B cell (primary cell): Measurements from ENCODE around the gene LARGE1. TPM values are rescaled to one million over a fixed set of nuclear protein-coding genes. Genes with fewer than 3 reads are reported as not detected.

ENCODE experiments used
- ATAC-seq: fragments of 200-7000 bp; cut with Tn5 transposase; one replicate; pipeline ENCODE4 v1.10.0; 2021; ENCODE audit warnings: low read depth, mild to moderate bottlenecking, moderate number of reproducible peaks, moderate library complexity
- CTCF ChIA-PET: fragments of 350-600 bp; sonication (Branson Sonifier 250); formaldehyde crosslinking; loops from one replicate; lab custom pipeline; 2021; ENCODE audit warnings: antibody characterized with exemption, inconsistent platforms; lab: Charles Lee
- POLR2A ChIA-PET: fragments of 350-600 bp; sonication (Branson Sonifier 250); formaldehyde crosslinking; loops from one replicate; lab custom pipeline; 2021; ENCODE audit warnings: antibody characterized with exemption; lab: Charles Lee
- DNase-seq: peaks from one replicate; pipeline ENCODE4 v3.0.0; 2013
- H2AFZ ChIP-seq: 2 replicates; pipeline ENCODE4 v1.6.1; 2012; ENCODE audit warnings: mild to moderate bottlenecking, low read depth, low read length; ENCODE audit not compliant: insufficient read depth, poor library complexity, severe bottlenecking
- H3K27ac ChIP-seq, 2 donors: 1 replicate in 1 of 2; 2 replicates in 1 of 2; pipeline ENCODE4 v1.5.1; 2012 to 2013; ENCODE audit warnings: low read length in 2 of 2, mild to moderate bottlenecking in 2 of 2, moderate library complexity in 1 of 2
- H3K27me3 ChIP-seq, 4 experiments: fragments of 200-600 bp in 1 of 4; sonication (generic) in 1 of 4; replicated peaks in 1 of 4; 1 replicate in 2 of 4; 2 replicates in 2 of 4; pipeline versions ENCODE4 v1.6.1 to v1.7.0; 2013 to 2016; ENCODE audit warnings: low read length in 3 of 4, mild to moderate bottlenecking in 2 of 4, mixed read lengths in 1 of 4, moderate library complexity in 1 of 4; ENCODE audit not compliant: insufficient read depth in 4 of 4, control insufficient read depth in 3 of 4; ENCODE audit errors: control extremely low read depth in 1 of 4
- H3K36me3 ChIP-seq, 2 experiments: replicated peaks in 1 of 2; 1 replicate in 1 of 2; 2 replicates in 1 of 2; pipeline versions ENCODE4 v1.6.1 to v1.7.1; 2013; ENCODE audit warnings: low read length in 1 of 2; ENCODE audit not compliant: insufficient read depth in 2 of 2, control insufficient read depth in 1 of 2; ENCODE audit errors: control extremely low read depth in 1 of 2, extremely low read depth in 1 of 2
- H3K4me1 ChIP-seq, 2 donors: fragments of 200-600 bp in 1 of 2; sonication (generic) in 1 of 2; 1 replicate in 1 of 2; 2 replicates in 1 of 2; pipeline versions ENCODE4 v1.5.1 to v1.6.1; 2013 to 2017; ENCODE audit warnings: low read length in 2 of 2; ENCODE audit not compliant: control insufficient read depth in 2 of 2, insufficient read depth in 2 of 2
- H3K4me2 ChIP-seq: replicated peaks from 2 replicates; pipeline ENCODE3; 2012; ENCODE audit warnings: mild to moderate bottlenecking, low read depth, low read length; ENCODE audit not compliant: poor library complexity, severe bottlenecking
- H3K4me3 ChIP-seq, 5 experiments: fragments of 200-600 bp in 1 of 5; sonication (generic) in 1 of 5; 1 replicate in 3 of 5; 2 replicates in 2 of 5; pipeline versions ENCODE4 v1.5.1 to v1.7.0; 2011 to 2016; ENCODE audit warnings: low read length in 4 of 5, mild to moderate bottlenecking in 4 of 5, low read depth in 2 of 5, control low read depth in 1 of 5, moderate library complexity in 1 of 5; ENCODE audit not compliant: insufficient read depth in 1 of 5; ENCODE audit errors: control extremely low read depth in 1 of 5, extremely low read depth in 1 of 5
- H3K79me2 ChIP-seq: fragments of 200-600 bp; sonication (generic); one replicate; pipeline ENCODE4 v1.6.0; 2016; ENCODE audit warnings: low read length; ENCODE audit not compliant: control insufficient read depth, insufficient read depth
- H3K9ac ChIP-seq: fragments of 200-600 bp; sonication (generic); 2 replicates; pipeline ENCODE4 v1.6.1; 2017; ENCODE audit warnings: mild to moderate bottlenecking, low read length, moderate library complexity
- H3K9me3 ChIP-seq, 3 donors: one replicate each; pipeline versions ENCODE4 v1.6.1 to v1.7.1; 2013; ENCODE audit warnings: low read length in 2 of 3; ENCODE audit not compliant: control insufficient read depth in 2 of 3, insufficient read depth in 1 of 3; ENCODE audit errors: control extremely low read depth in 1 of 3
- H4K20me1 ChIP-seq: 2 replicates; pipeline ENCODE4 v1.6.0; 2012; ENCODE audit warnings: mild to moderate bottlenecking, low read length; ENCODE audit not compliant: insufficient read depth, control insufficient read depth, poor library complexity, severe bottlenecking
- H3K27ac Mint-ChIP-seq: one replicate; pipeline ENCODE4 v1.8.0; 2021; ENCODE audit warnings: mixed read lengths
- H3K27me3 Mint-ChIP-seq: one replicate; pipeline ENCODE4 v1.8.0; 2021; ENCODE audit warnings: mixed read lengths
- H3K4me1 Mint-ChIP-seq: one replicate; pipeline ENCODE4 v1.8.0; 2021; ENCODE audit warnings: mixed read lengths
- H3K4me3 Mint-ChIP-seq: one replicate; pipeline ENCODE4 v1.8.0; 2021; ENCODE audit warnings: mixed read lengths
- H3K9me3 Mint-ChIP-seq: one replicate; pipeline ENCODE4 v1.8.0; 2022; ENCODE audit warnings: mixed read lengths; ENCODE audit not compliant: insufficient read depth
- EZH2 ChIP-seq: IDR thresholded peaks from 2 replicates; pipeline ENCODE4 v1.6.1; 2012; ENCODE audit warnings: borderline replicate concordance, low read depth, mild to moderate bottlenecking, moderate library complexity, low read length; ENCODE audit not compliant: insufficient read depth, poor library complexity, severe bottlenecking
- WGBS: methylation state at CpG from one replicate; pipeline ENCODE4 v1.1.5; 2013; ENCODE audit warnings: missing lambda C conversion rate; ENCODE audit not compliant: insufficient coverage; 5-methylcytosine and 5-hydroxymethylcytosine counted together
- intact Hi-C: fragments of 100-400 bp; cut with micrococcal nuclease; formaldehyde crosslinking; loops from one replicate; pipeline ENCODE4 v1.10.0; 2022
- polyA plus RNA-seq: library from polyadenylated mRNA; depleted of rRNA; stranded (reverse); fragments of >200 nt; gene quantifications from 2 replicates; pipeline ENCODE4 v1.2.3, GENCODE V29; 2012
- total RNA-seq, 2 donors: library from RNA; stranded (reverse); fragments of 120-200 nt in 1 of 2; gene quantifications; 1 replicate in 1 of 2; 2 replicates in 1 of 2; pipeline versions ENCODE4 v1.2.3 to v1.2.4, GENCODE V29; 2013 to 2022
- TF ChIP-seq, protein P1 (sequence below): fragments of 200-600 bp; IDR thresholded peaks from one replicate; pipeline ENCODE4 v1.8.0; 2022; ENCODE audit warnings: antibody characterized with exemption, mild to moderate bottlenecking

The LARGE1 gene
- total and polyA plus RNA-seq, 2 donors (not counting 1 experiment from before 2014, with no cell fraction given), result 20.7 to 82.0 TPM

DNA sequence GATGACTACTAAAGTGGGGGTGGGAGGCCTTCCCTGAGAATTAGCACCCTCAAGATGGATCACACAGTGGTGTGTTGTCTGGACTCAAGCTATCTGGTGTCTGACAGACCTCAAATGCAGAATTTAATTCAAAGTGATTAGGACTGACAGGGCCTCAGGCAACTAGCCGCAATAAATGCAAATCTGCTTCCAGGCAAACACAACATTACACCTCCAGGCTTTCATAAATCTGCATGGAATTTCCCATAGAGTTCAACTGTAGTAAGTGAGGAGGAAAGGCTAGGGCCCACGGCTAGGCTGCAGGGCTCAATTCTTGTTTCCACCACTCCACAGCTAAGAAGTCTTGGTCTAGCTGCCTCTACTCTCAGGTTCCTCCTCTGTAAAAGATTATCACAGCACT, 331.4 kb downstream of the LARGE1 start:
- Histone ChIP-seq H3K9me3 (peaks cover 0 to 2% (median 0%) of the 10 kb centered on the region in 3 donors), H3K27me3 (no peaks in the 10 kb centered on the region), H3K4me3 (no peak overlapping the region), H3K4me2 (no peak overlapping the region), H3K9ac (no peak overlapping the region), H3K27ac (no peak overlapping the region), H3K4me1 (no peaks in the 10 kb centered on the region), H3K79me2 (no peaks in the 10 kb centered on the region), H4K20me1 (no peaks in the 10 kb centered on the region), H2AFZ (no peak overlapping the region), H3K36me3 (no peaks in the 10 kb centered on the region)
- ATAC-seq, result no peak
- TF ChIP-seq, protein P1, sequence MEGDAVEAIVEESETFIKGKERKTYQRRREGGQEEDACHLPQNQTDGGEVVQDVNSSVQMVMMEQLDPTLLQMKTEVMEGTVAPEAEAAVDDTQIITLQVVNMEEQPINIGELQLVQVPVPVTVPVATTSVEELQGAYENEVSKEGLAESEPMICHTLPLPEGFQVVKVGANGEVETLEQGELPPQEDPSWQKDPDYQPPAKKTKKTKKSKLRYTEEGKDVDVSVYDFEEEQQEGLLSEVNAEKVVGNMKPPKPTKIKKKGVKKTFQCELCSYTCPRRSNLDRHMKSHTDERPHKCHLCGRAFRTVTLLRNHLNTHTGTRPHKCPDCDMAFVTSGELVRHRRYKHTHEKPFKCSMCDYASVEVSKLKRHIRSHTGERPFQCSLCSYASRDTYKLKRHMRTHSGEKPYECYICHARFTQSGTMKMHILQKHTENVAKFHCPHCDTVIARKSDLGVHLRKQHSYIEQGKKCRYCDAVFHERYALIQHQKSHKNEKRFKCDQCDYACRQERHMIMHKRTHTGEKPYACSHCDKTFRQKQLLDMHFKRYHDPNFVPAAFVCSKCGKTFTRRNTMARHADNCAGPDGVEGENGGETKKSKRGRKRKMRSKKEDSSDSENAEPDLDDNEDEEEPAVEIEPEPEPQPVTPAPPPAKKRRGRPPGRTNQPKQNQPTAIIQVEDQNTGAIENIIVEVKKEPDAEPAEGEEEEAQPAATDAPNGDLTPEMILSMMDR, result no peak
- TF ChIP-seq EZH2, result no peak
- no peaks in the 10 kb centered on the region for H3K27me3 Mint-ChIP-seq
- H3K27ac Mint-ChIP-seq, result no peak overlapping the region
- POLR2A ChIA-PET, result no interaction called here
- H3K4me1 Mint-ChIP-seq, result no peaks in the 10 kb centered on the region
- WGBS, result no CpG with 5 or more reads among the region's 2 CpGs
- DNase-seq, result no peak
- no peaks in the 10 kb centered on the region for H3K9me3 Mint-ChIP-seq
- no peak overlapping the region for H3K4me3 Mint-ChIP-seq
- CTCF ChIA-PET, result no interaction called here
- intact Hi-C loops, result no loop called here

DNA sequence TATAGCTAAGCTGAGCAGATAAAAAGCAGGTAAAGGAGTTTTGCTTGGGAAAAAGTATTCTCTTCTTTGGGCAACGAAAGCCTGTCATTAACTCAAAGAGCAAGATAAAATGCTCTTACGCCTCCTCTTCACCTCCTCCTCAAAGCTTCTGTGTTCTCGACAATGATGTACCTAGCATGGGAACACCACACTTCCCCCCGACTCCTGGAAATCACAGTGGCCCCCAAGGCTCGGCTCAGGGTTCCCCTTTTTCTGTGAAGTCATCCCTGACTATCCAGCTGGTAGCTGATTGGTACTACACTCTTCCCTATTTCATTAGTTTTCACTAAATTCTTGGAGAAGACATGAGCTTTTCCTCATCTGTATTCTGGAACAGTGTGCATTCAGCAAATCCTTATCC, 336.1 kb downstream of the LARGE1 start:
- DNase-seq, result no peak
- no peaks in the 10 kb centered on the region for H3K27me3 ChIP-seq
- CTCF ChIA-PET, result interaction anchor here (1.1 to 8.3 kb wide), 4 partner anchors 65 to 335 kb away, joined by 3 to 258 read pairs (median 58); no protein-coding TSS in a partner anchor
- H3K27me3 Mint-ChIP-seq, result no peaks in the 10 kb centered on the region
- H3K9ac ChIP-seq, result no peak overlapping the region
- no peak overlapping the region for H3K27ac ChIP-seq
- H3K4me3 Mint-ChIP-seq, result no peak overlapping the region
- 49% methylated on average over 5 of the region's 5 CpGs for WGBS
- peaks cover 6% of the 10 kb centered on the region in 2 donors for H3K4me1 ChIP-seq
- H3K27ac Mint-ChIP-seq, result no peak overlapping the region
- no peaks in the 10 kb centered on the region for H3K9me3 Mint-ChIP-seq
- H4K20me1 ChIP-seq, result no peaks in the 10 kb centered on the region
- intact Hi-C loops, result no loop called here
- TF ChIP-seq EZH2, result no peak
- TF ChIP-seq, protein P1, result no peak
- H3K9me3 ChIP-seq, result no peaks in the 10 kb centered on the region
- peaks cover 6% of the 10 kb centered on the region for H3K79me2 ChIP-seq
- peaks cover 7% of the 10 kb centered on the region for H3K4me1 Mint-ChIP-seq
- H2AFZ ChIP-seq, result no peak overlapping the region
- POLR2A ChIA-PET, result no interaction called here
- ATAC-seq, result no peak
- H3K4me3 ChIP-seq, result no peak overlapping the region
- H3K4me2 ChIP-seq, result no peak overlapping the region
- H3K36me3 ChIP-seq, result no peaks in the 10 kb centered on the region
